Esophagus squamous epithelium (tissue), 5 donors: ENCODE measurements around the gene PEX7. TPM values are rescaled to one million over a fixed set of nuclear protein-coding genes. Genes with fewer than 3 reads are reported as not detected.
"Not testable (repeated sequence)": the region's sequence is repeated elsewhere in the genome, so short reads cannot be mapped to it uniquely, and the experiment has no call there.

Experiments
- DNase-seq: peaks from one replicate; lab custom pipeline; 2025; lab: John Stamatoyannopoulos, UW
- H3K27ac ChIP-seq, 4 donors: fragments of 200-600 bp; sonication (generic); one replicate each; pipeline ENCODE4 v1.5.1; 2016 to 2019; ENCODE audit warnings: mild to moderate bottlenecking in 1 of 4
- H3K27me3 ChIP-seq, 4 donors: fragments of 200-600 bp; sonication (generic); 1 replicate in 3 of 4; 2 replicates in 1 of 4; pipeline versions ENCODE4 v1.5.1 to v1.6.0; 2017 to 2021; ENCODE audit warnings: antibody characterized with exemption in 1 of 4
- H3K36me3 ChIP-seq, 3 donors: fragments of 200-600 bp; sonication (generic); one replicate each; pipeline ENCODE4 v1.5.1; 2016 to 2019
- H3K4me1 ChIP-seq, 3 donors: fragments of 200-600 bp; sonication (generic); one replicate each; pipeline ENCODE4 v1.5.1; 2017 to 2019
- H3K4me3 ChIP-seq, 4 donors: fragments of 200-600 bp; sonication (generic); 1 replicate in 3 of 4; 2 replicates in 1 of 4; pipeline ENCODE4 v1.5.1; 2016 to 2019; ENCODE audit warnings: mild to moderate bottlenecking in 2 of 4, moderate library complexity in 1 of 4
- H3K9me3 ChIP-seq, 3 donors: fragments of 200-600 bp; sonication (generic); one replicate each; pipeline ENCODE4 v1.5.1; 2016 to 2019
- CTCF ChIP-seq, 6 experiments: fragments of 450-650 bp in 4 of 6; fragments of 200-600 bp in 2 of 6; sonication (generic) in 2 of 6; IDR thresholded peaks; one replicate each; pipeline ENCODE4 v1.5.1; 2016 to 2019; ENCODE audit warnings: antibody characterized with exemption in 6 of 6, mild to moderate bottlenecking in 4 of 6, moderate library complexity in 4 of 6
- POLR2A ChIP-seq, 4 donors: fragments of 450-650 bp; IDR thresholded peaks; one replicate each; pipeline ENCODE4 v1.6.1; 2017; ENCODE audit warnings: antibody characterized with exemption in 4 of 4, mild to moderate bottlenecking in 4 of 4, moderate library complexity in 3 of 4
- WGBS, 2 donors: methylation state at CpG; one replicate each; pipeline ENCODE4 v1.1.5; 2018; 5-methylcytosine and 5-hydroxymethylcytosine counted together
- intact Hi-C: fragments of 100-400 bp; cut with DNase I; formaldehyde crosslinking; loops from one replicate; pipeline ENCODE4 v1.15.0; 2022
- total RNA-seq, 4 donors: library from RNA; depleted of rRNA; stranded (reverse); fragments of >200 nt; gene quantifications; one replicate each; pipeline ENCODE4 v1.1.0, GENCODE V29; 2016
- donor health status: DM: yes; HTN: yes; CAD: no.

The PEX7 gene
- total RNA-seq, 4 donors from 2014 or later = 5.4 to 14.2 (median 11.8) TPM

- 56 to 59% methylated on average over 9 of the region's 9 CpGs for WGBS, 2 donors
- H3K27me3 ChIP-seq = peaks cover 0 to 28% (median 0%) of the 10 kb centered on the region in 4 donors
Observed at GRCh38 chr6:136947037-136947436, 124.6 kb downstream of the PEX7 start.

GRCh38 chr6:136949957-136950356, 127.6 kb downstream of the PEX7 start:
- DNase-seq, H3K36me3 ChIP-seq, H3K27me3 ChIP-seq, H3K4me3 ChIP-seq, intact Hi-C loops, H3K4me1 ChIP-seq, H3K27ac ChIP-seq, H3K9me3 ChIP-seq: not testable (repeated sequence)
- WGBS, 2 donors = 84 to 100% methylated on average over 3 of the region's 3 CpGs

More at GRCh38 chr6:136947037-136947436, 124.6 kb downstream of the PEX7 start:
- H3K4me3 ChIP-seq = no peak overlapping the region
- no peak for DNase-seq
- no peak for TF ChIP-seq POLR2A (IDR thresholded peaks at IDR 0.05)
- no peak for TF ChIP-seq CTCF (IDR thresholded peaks at IDR 0.05)
- H3K27ac ChIP-seq = no peak overlapping the region
- no peaks in the 10 kb centered on the region for H3K9me3 ChIP-seq
- no peaks in the 10 kb centered on the region for H3K4me1 ChIP-seq
- H3K36me3 ChIP-seq = no peaks in the 10 kb centered on the region
- intact Hi-C loops = no loop called here

GRCh38 chr6:136950436-136951126, 128.2 kb downstream of the PEX7 start:
- H3K36me3 ChIP-seq = no peaks in the 10 kb centered on the region
- no peak for DNase-seq
- no peak overlapping the region for H3K4me3 ChIP-seq
- peaks cover 0 to 4% (median 0%) of the 10 kb centered on the region in 4 donors for H3K27me3 ChIP-seq
- TF ChIP-seq CTCF (IDR thresholded peaks at IDR 0.05) = no peak
- no peak for TF ChIP-seq POLR2A (IDR thresholded peaks at IDR 0.05)
- no peaks in the 10 kb centered on the region for H3K4me1 ChIP-seq
- WGBS, 2 donors = 81 to 85% methylated on average over 4 of the region's 4 CpGs
- no peaks in the 10 kb centered on the region for H3K9me3 ChIP-seq
- intact Hi-C loops = no loop called here
- H3K27ac ChIP-seq = no peak overlapping the region

GRCh38 chr6:136952714-136953260, 130.4 kb downstream of the PEX7 start:
- 58 to 74% methylated on average over 7 of the region's 7 CpGs for WGBS, 2 donors
- no peak overlapping the region for H3K27ac ChIP-seq
- DNase-seq = no peak
- H3K36me3 ChIP-seq = no peaks in the 10 kb centered on the region
- intact Hi-C loops = no loop called here
- H3K27me3 ChIP-seq = peaks cover 0 to under 1% (median 0%) of the 10 kb centered on the region in 4 donors
- TF ChIP-seq CTCF (IDR thresholded peaks at IDR 0.05) (no peak), POLR2A (IDR thresholded peaks at IDR 0.05) (no peak)
- no peak overlapping the region for H3K4me3 ChIP-seq
- no peaks in the 10 kb centered on the region for H3K4me1 ChIP-seq
- H3K9me3 ChIP-seq = no peaks in the 10 kb centered on the region

- TF ChIP-seq CTCF (IDR thresholded peaks at IDR 0.05) = no peak
- TF ChIP-seq POLR2A (IDR thresholded peaks at IDR 0.05) = no peak
- H3K9me3 ChIP-seq = no peaks in the 10 kb centered on the region
- H3K4me3 ChIP-seq = no peak overlapping the region
- no peak overlapping the region for H3K27ac ChIP-seq
- H3K36me3 ChIP-seq = no peaks in the 10 kb centered on the region
- no peaks in the 10 kb centered on the region for H3K4me1 ChIP-seq
- intact Hi-C loops = no loop called here
- H3K27me3 ChIP-seq = peaks cover 0 to 17% (median 0%) of the 10 kb centered on the region in 4 donors
- 88 to 93% methylated on average over 3 of the region's 3 CpGs for WGBS, 2 donors
- no peak for DNase-seq
Observed at GRCh38 chr6:136955123-136955522, 132.7 kb downstream of the PEX7 start.
